Lower leg skin (tissue), 4 donors: ENCODE results near the gene TRIM15. TPM values are rescaled to one million over a fixed set of nuclear protein-coding genes. Genes with fewer than 3 reads are reported as not detected.

Experiments
- DNase-seq, 2 donors: peaks; one replicate each; pipeline ENCODE4 v3.0.0-alpha.2; 2019; ENCODE audit warnings: low spot score in 2 of 2
- H3K4me3 ChIP-seq: fragments of 200-600 bp; sonication (generic); 2 replicates; pipeline ENCODE4 v1.5.1; 2017; ENCODE audit warnings: mild to moderate bottlenecking, low read depth; ENCODE audit not compliant: poor library complexity, severe bottlenecking
- CTCF ChIP-seq, 3 donors: fragments of 450-650 bp; IDR thresholded peaks; one replicate each; pipeline ENCODE4 v1.5.1; 2016; ENCODE audit warnings: antibody characterized with exemption in 3 of 3, mild to moderate bottlenecking in 3 of 3, moderate library complexity in 2 of 3
- POLR2A ChIP-seq, 2 donors: fragments of 450-650 bp; IDR thresholded peaks; one replicate each; pipeline ENCODE4 v1.6.1; 2016 to 2017; ENCODE audit warnings: antibody characterized with exemption in 2 of 2, mild to moderate bottlenecking in 1 of 2, moderate library complexity in 1 of 2
- WGBS, 2 donors: methylation state at CpG; one replicate each; pipeline ENCODE4 v1.1.5; 2018; 5-methylcytosine and 5-hydroxymethylcytosine counted together
- intact Hi-C: fragments of 100-400 bp; cut with DNase I; formaldehyde crosslinking; loops from one replicate; pipeline ENCODE4 v1.15.0; 2023; ENCODE audit warnings: low total_unique reads
- total RNA-seq, 4 donors: library from RNA; depleted of rRNA; stranded (reverse); fragments of >200 nt; gene quantifications; one replicate each; pipeline ENCODE4 v1.1.0, GENCODE V29; 2016

TRIM15 gene
- total RNA-seq, 4 donors from 2014 or later = 0.98 to 4.3 (median 1.1) TPM

GRCh38 chr6:30198166-30199084 lies 35.1 kb downstream of the TRIM15 start:
- intact Hi-C loops = no loop called here
- TF ChIP-seq CTCF (IDR thresholded peaks at IDR 0.05) (no peak), POLR2A (IDR thresholded peaks at IDR 0.05) (no peak)
- H3K4me3 ChIP-seq = no peak overlapping the region
- 82 to 84% methylated on average over 34 of the region's 34 CpGs for WGBS, 2 donors
- DNase-seq = peak in 1 of 2 donors; percentile 75

- TF ChIP-seq CTCF (IDR thresholded peaks at IDR 0.05) (no peak), POLR2A (IDR thresholded peaks at IDR 0.05) (no peak)
- DNase-seq = no peak
- no peak overlapping the region for H3K4me3 ChIP-seq
- 75 to 78% methylated on average over 6 of the region's 6 CpGs for WGBS, 2 donors
- intact Hi-C loops = no loop called here
Measured at GRCh38 chr6:30200551-30201281, 37.4 kb downstream of the TRIM15 start.

GRCh38 chr6:30202366-30202765 lies 39.0 kb downstream of the TRIM15 start:
- DNase-seq = no peak
- 79 to 81% methylated on average over 4 of the region's 4 CpGs for WGBS, 2 donors
- TF ChIP-seq POLR2A (IDR thresholded peaks at IDR 0.05) (no peak), CTCF (IDR thresholded peaks at IDR 0.05) (no peak)
- H3K4me3 ChIP-seq = no peak overlapping the region
- intact Hi-C loops = no loop called here

- H3K4me3 ChIP-seq = no peak overlapping the region
- no peak for TF ChIP-seq CTCF (IDR thresholded peaks at IDR 0.05)
- TF ChIP-seq POLR2A (IDR thresholded peaks at IDR 0.05) = no peak
- 100% methylated on average over 1 of the region's 1 CpG for WGBS, 2 donors
- intact Hi-C loops = no loop called here
- no peak for DNase-seq
Measured at GRCh38 chr6:30204116-30204515, 40.8 kb downstream of the TRIM15 start.

GRCh38 chr6:30206152-30206551 lies 42.8 kb downstream of the TRIM15 start:
- DNase-seq = no peak
- H3K4me3 ChIP-seq = no peak overlapping the region
- TF ChIP-seq CTCF (IDR thresholded peaks at IDR 0.05) = no peak
- TF ChIP-seq POLR2A (IDR thresholded peaks at IDR 0.05) = no peak
- WGBS, 2 donors = 69 to 70% methylated on average over 7 of the region's 7 CpGs
- intact Hi-C loops = no loop called here
